CD14-positive monocyte (primary cell): ENCODE measurements around the gene COX10. TPM values are rescaled to one million over a fixed set of nuclear protein-coding genes. Genes with fewer than 3 reads are reported as not detected.

ENCODE experiments used
- DNase-seq, 3 donors: peaks; one replicate each; pipeline ENCODE4 v3.0.0-alpha.2; 2011 to 2022
- H2AFZ ChIP-seq: 2 replicates; pipeline ENCODE4 v1.6.0; 2012; ENCODE audit warnings: mild to moderate bottlenecking, low read depth, low read length, inconsistent platforms; ENCODE audit not compliant: insufficient read depth, poor library complexity, severe bottlenecking
- H3K27ac ChIP-seq, 2 donors: 1 replicate in 1 of 2; 2 replicates in 1 of 2; pipeline ENCODE4 v1.5.1; 2012 to 2013; ENCODE audit warnings: low read length in 2 of 2, control low read depth in 1 of 2, inconsistent platforms in 1 of 2, low read depth in 1 of 2, mild to moderate bottlenecking in 1 of 2
- H3K27me3 ChIP-seq, 2 donors: one replicate each; pipeline versions ENCODE4 v1.6.0 to v1.6.1; 2011 to 2013; ENCODE audit warnings: low read length in 2 of 2; ENCODE audit not compliant: control insufficient read depth in 2 of 2, insufficient read depth in 2 of 2
- H3K36me3 ChIP-seq, 2 donors: replicated peaks in 1 of 2; 1 replicate in 1 of 2; 2 replicates in 1 of 2; pipeline versions ENCODE4 v1.5.1 to v1.6.1; 2012 to 2013; ENCODE audit warnings: low read length in 2 of 2, control low read depth in 1 of 2, inconsistent platforms in 1 of 2, mild to moderate bottlenecking in 1 of 2; ENCODE audit not compliant: insufficient read depth in 2 of 2, control insufficient read depth in 1 of 2
- H3K4me1 ChIP-seq, 2 donors: 1 replicate in 1 of 2; 2 replicates in 1 of 2; pipeline versions ENCODE4 v1.5.1 to v1.6.1; 2012 to 2013; ENCODE audit warnings: low read length in 2 of 2, control low read depth in 1 of 2, inconsistent platforms in 1 of 2, mild to moderate bottlenecking in 1 of 2, moderate library complexity in 1 of 2; ENCODE audit not compliant: insufficient read depth in 2 of 2, control insufficient read depth in 1 of 2
- H3K4me2 ChIP-seq: replicated peaks from 2 replicates; pipeline ENCODE3; 2012; ENCODE audit warnings: low read length, moderate library complexity, mild to moderate bottlenecking; ENCODE audit not compliant: poor library complexity, severe bottlenecking; ENCODE audit errors: extremely low read depth
- H3K4me3 ChIP-seq, 3 experiments: fragments of 200-600 bp in 1 of 3; sonication (generic) in 1 of 3; replicated peaks in 1 of 3; 1 replicate in 2 of 3; 2 replicates in 1 of 3; pipeline ENCODE4 v1.5.1; 2011 to 2013; ENCODE audit warnings: low read length in 3 of 3, mild to moderate bottlenecking in 3 of 3, control low read depth in 2 of 3, low read depth in 2 of 3, inconsistent platforms in 1 of 3, moderate library complexity in 1 of 3
- H3K79me2 ChIP-seq: 2 replicates; pipeline ENCODE4 v1.6.0; 2012; ENCODE audit warnings: mild to moderate bottlenecking, control low read depth, inconsistent platforms, low read length, moderate library complexity; ENCODE audit not compliant: insufficient read depth
- H3K9ac ChIP-seq: 2 replicates; pipeline ENCODE4 v1.6.0; 2017; ENCODE audit warnings: low read length, mild to moderate bottlenecking; ENCODE audit not compliant: insufficient read depth, poor library complexity, severe bottlenecking
- H3K9me3 ChIP-seq, 2 donors: replicated peaks in 1 of 2; 1 replicate in 1 of 2; 2 replicates in 1 of 2; pipeline versions ENCODE4 v1.5.1 to v1.6.1; 2012 to 2013; ENCODE audit warnings: low read length in 2 of 2, control low read depth in 1 of 2; ENCODE audit not compliant: control insufficient read depth in 1 of 2, insufficient read depth in 1 of 2
- H4K20me1 ChIP-seq: 2 replicates; pipeline ENCODE4 v1.6.0; 2012; ENCODE audit warnings: mild to moderate bottlenecking, low read length, control low read depth, moderate library complexity; ENCODE audit not compliant: insufficient read depth
- H3K27ac Mint-ChIP-seq, 7 donors: one replicate each; pipeline ENCODE4 v1.8.0; 2020; ENCODE audit warnings: mild to moderate bottlenecking in 7 of 7, mixed read lengths in 7 of 7, moderate library complexity in 6 of 7, inconsistent platforms in 2 of 7
- H3K27me3 Mint-ChIP-seq, 3 donors: one replicate each; pipeline ENCODE4 v1.8.0; 2021 to 2022; ENCODE audit warnings: low read depth in 3 of 3, mild to moderate bottlenecking in 3 of 3, mixed read lengths in 3 of 3, moderate library complexity in 3 of 3, inconsistent platforms in 1 of 3
- H3K36me3 Mint-ChIP-seq, 2 donors: one replicate each; pipeline ENCODE4 v1.8.0; 2020; ENCODE audit warnings: mixed read lengths in 2 of 2, inconsistent platforms in 1 of 2, mild to moderate bottlenecking in 1 of 2
- H3K4me1 Mint-ChIP-seq: one replicate; pipeline ENCODE4 v1.8.0; 2020; ENCODE audit warnings: mild to moderate bottlenecking, mixed read lengths
- H3K4me3 Mint-ChIP-seq, 2 donors: one replicate each; pipeline ENCODE4 v1.8.0; 2020; ENCODE audit warnings: mild to moderate bottlenecking in 2 of 2, mixed read lengths in 2 of 2, moderate library complexity in 1 of 2
- H3K9me3 Mint-ChIP-seq, 7 donors: one replicate each; pipeline ENCODE4 v1.8.0; 2020 to 2022; ENCODE audit warnings: mixed read lengths in 7 of 7, mild to moderate bottlenecking in 6 of 7, moderate library complexity in 6 of 7, inconsistent platforms in 2 of 7
- WGBS: methylation state at CpG from one replicate; pipeline ENCODE4 v1.1.5; 2013; ENCODE audit warnings: missing lambda C conversion rate; ENCODE audit not compliant: insufficient coverage; 5-methylcytosine and 5-hydroxymethylcytosine counted together
- intact Hi-C, 2 donors: fragments of 100-400 bp; cut with micrococcal nuclease; formaldehyde crosslinking; loops; one replicate each; pipeline versions ENCODE4 v1.15.0 to v1.15.1; 2023
- polyA plus RNA-seq, 3 donors: library from polyadenylated mRNA; depleted of rRNA in 1 of 3; unstranded in 2 of 3; stranded (reverse) in 1 of 3; fragments of 300-500 nt in 2 of 3; fragments of >200 nt in 1 of 3; fragmentation: Illumina TruSeq in 2 of 3; gene quantifications; 1 replicate in 2 of 3; 2 replicates in 1 of 3; pipeline ENCODE4 v1.2.3, GENCODE V29; 2012 to 2021
- TF ChIP-seq, protein P1 (sequence below): fragments of 200-600 bp; IDR thresholded peaks from one replicate; pipeline ENCODE4 v1.8.0; 2022; ENCODE audit warnings: antibody characterized with exemption, mild to moderate bottlenecking

COX10 gene
- polyA plus RNA-seq, 3 donors = 8.2 to 15.2 (median 11.3) TPM

- H3K9me3 Mint-ChIP-seq = peaks cover 0 to 6% (median 2%) of the 10 kb centered on the region in 7 donors
- Histone ChIP-seq H3K27me3 (no peaks in the 10 kb centered on the region), H3K79me2 (peaks cover 34% of the 10 kb centered on the region), H3K9ac (no peak overlapping the region), H4K20me1 (no peaks in the 10 kb centered on the region), H3K9me3 (peaks cover 0 to 4% of the 10 kb centered on the region in 2 donors), H3K4me2 (no peak overlapping the region), H3K36me3 (no peaks in the 10 kb centered on the region), H3K4me3 (no peak overlapping the region), H2AFZ (no peak overlapping the region), H3K4me1 (peaks cover 18 to 20% of the 10 kb centered on the region in 2 donors), H3K27ac (no peak overlapping the region)
- no peak overlapping the region for H3K27ac Mint-ChIP-seq
- H3K27me3 Mint-ChIP-seq = no peaks in the 10 kb centered on the region
- no peak for DNase-seq
- TF ChIP-seq, protein P1, sequence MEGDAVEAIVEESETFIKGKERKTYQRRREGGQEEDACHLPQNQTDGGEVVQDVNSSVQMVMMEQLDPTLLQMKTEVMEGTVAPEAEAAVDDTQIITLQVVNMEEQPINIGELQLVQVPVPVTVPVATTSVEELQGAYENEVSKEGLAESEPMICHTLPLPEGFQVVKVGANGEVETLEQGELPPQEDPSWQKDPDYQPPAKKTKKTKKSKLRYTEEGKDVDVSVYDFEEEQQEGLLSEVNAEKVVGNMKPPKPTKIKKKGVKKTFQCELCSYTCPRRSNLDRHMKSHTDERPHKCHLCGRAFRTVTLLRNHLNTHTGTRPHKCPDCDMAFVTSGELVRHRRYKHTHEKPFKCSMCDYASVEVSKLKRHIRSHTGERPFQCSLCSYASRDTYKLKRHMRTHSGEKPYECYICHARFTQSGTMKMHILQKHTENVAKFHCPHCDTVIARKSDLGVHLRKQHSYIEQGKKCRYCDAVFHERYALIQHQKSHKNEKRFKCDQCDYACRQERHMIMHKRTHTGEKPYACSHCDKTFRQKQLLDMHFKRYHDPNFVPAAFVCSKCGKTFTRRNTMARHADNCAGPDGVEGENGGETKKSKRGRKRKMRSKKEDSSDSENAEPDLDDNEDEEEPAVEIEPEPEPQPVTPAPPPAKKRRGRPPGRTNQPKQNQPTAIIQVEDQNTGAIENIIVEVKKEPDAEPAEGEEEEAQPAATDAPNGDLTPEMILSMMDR = no peak
- WGBS = no CpG with 5 or more reads among the region's 1 CpG
- H3K36me3 Mint-ChIP-seq = peaks cover 0 to 6% of the 10 kb centered on the region in 2 donors
- intact Hi-C loops = loop anchor here (5.0 to 10.0 kb wide), 2 partner anchors 235 to 237 kb away; partner anchors contain the start of gene HS3ST3B1 (in 2 of the 2)
- H3K4me1 Mint-ChIP-seq = peaks cover 22% of the 10 kb centered on the region
- H3K4me3 Mint-ChIP-seq = no peak overlapping the region
These were observed 2.0 kb upstream of the COX10 start for GRCh38 chr17:14067347-14067746.

GRCh38 chr17:14068542-14069250 is 608 bp upstream of the COX10 start:
- peak overlapping the region; percentile 60 to 94 for H3K27ac ChIP-seq

More at GRCh38 chr17:14068542-14069250, 608 bp upstream of the COX10 start:
- WGBS = 15% methylated on average over 19 of the region's 25 CpGs
- H3K27me3 Mint-ChIP-seq = no peaks in the 10 kb centered on the region
- DNase-seq = no peak
- H3K27ac Mint-ChIP-seq = peak overlapping the region in 6 of 7 donors; percentile 94 to 98 (median 96)
- H3K4me3 Mint-ChIP-seq = peak overlapping the region; percentile 96 to 97
- TF ChIP-seq, protein P1 = no peak
- Histone ChIP-seq H3K36me3 (no peaks in the 10 kb centered on the region), H3K4me2 (peak overlapping the region; percentile 76), H2AFZ (peak overlapping the region; percentile 99), H3K9ac (peak overlapping the region; percentile 84), H3K4me3 (peak overlapping the region; percentile 76 to 96 (median 83)), H3K27me3 (no peaks in the 10 kb centered on the region), H4K20me1 (peaks cover 6% of the 10 kb centered on the region), H3K4me1 (peaks cover 18 to 28% of the 10 kb centered on the region in 2 donors), H3K9me3 (peaks cover 0 to 4% of the 10 kb centered on the region in 2 donors), H3K79me2 (peaks cover 34% of the 10 kb centered on the region)
- intact Hi-C loops = loop anchor here (5.0 to 10.0 kb wide), 2 partner anchors 234 to 236 kb away; partner anchors contain the start of gene HS3ST3B1 (in 2 of the 2)
- peaks cover 0 to 6% (median 2%) of the 10 kb centered on the region in 7 donors for H3K9me3 Mint-ChIP-seq
- peaks cover 0 to 9% of the 10 kb centered on the region in 2 donors for H3K36me3 Mint-ChIP-seq
- peaks cover 29% of the 10 kb centered on the region for H3K4me1 Mint-ChIP-seq
